Activated B cell treated with CpG ODN at 0.5 μM for 24 hours (primary cell): Measurements from ENCODE around the gene SEL1L3. TPM values are rescaled to one million over a fixed set of nuclear protein-coding genes. Genes with fewer than 3 reads are reported as not detected.
"Not testable (repeated sequence)": the region's sequence is repeated elsewhere in the genome, so short reads cannot be mapped to it uniquely, and the experiment has no call there.

Experiments
- ATAC-seq: fragments of 200-7000 bp; cut with Tn5 transposase; one replicate; pipeline ENCODE4 v1.10.0; 2021; ENCODE audit warnings: low read depth, mild to moderate bottlenecking, moderate library complexity
- CTCF ChIA-PET: fragments of 350-600 bp; sonication (Branson Sonifier 250); formaldehyde crosslinking; loops from one replicate; lab custom pipeline; 2021; ENCODE audit warnings: antibody characterized with exemption; lab: Charles Lee
- POLR2A ChIA-PET: fragments of 350-600 bp; sonication (Branson Sonifier 250); formaldehyde crosslinking; loops from one replicate; lab custom pipeline; 2021; ENCODE audit warnings: antibody characterized with exemption; lab: Charles Lee
- DNase-seq: peaks from one replicate; pipeline ENCODE4 v3.0.0; 2022
- H3K27ac Mint-ChIP-seq: one replicate; pipeline ENCODE4 v1.8.0; 2020; ENCODE audit warnings: mixed read lengths
- H3K27me3 Mint-ChIP-seq: one replicate; pipeline ENCODE4 v1.8.0; 2021; ENCODE audit warnings: mixed read lengths
- H3K36me3 Mint-ChIP-seq: one replicate; pipeline ENCODE4 v1.8.0; 2021; ENCODE audit warnings: low read depth, mixed read lengths
- H3K4me1 Mint-ChIP-seq: one replicate; pipeline ENCODE4 v1.8.0; 2021; ENCODE audit warnings: mixed read lengths
- H3K4me3 Mint-ChIP-seq: one replicate; pipeline ENCODE4 v1.8.0; 2020; ENCODE audit warnings: mild to moderate bottlenecking, mixed read lengths
- H3K9me3 Mint-ChIP-seq: one replicate; pipeline ENCODE4 v1.8.0; 2020; ENCODE audit warnings: mixed read lengths
- intact Hi-C: fragments of 100-400 bp; cut with micrococcal nuclease; formaldehyde crosslinking; loops from one replicate; pipeline ENCODE4 v1.15.1; 2024
- total RNA-seq: library from RNA; stranded (reverse); gene quantifications from 2 replicates; pipeline ENCODE4 v1.2.3, GENCODE V29; 2022
- TF ChIP-seq, protein P1 (sequence below): fragments of 200-600 bp; IDR thresholded peaks from one replicate; pipeline ENCODE4 v1.8.0; 2022; ENCODE audit warnings: antibody characterized with exemption, mild to moderate bottlenecking

SEL1L3 gene
- 102 and 113 TPM in 2 replicates for total RNA-seq

DNA sequence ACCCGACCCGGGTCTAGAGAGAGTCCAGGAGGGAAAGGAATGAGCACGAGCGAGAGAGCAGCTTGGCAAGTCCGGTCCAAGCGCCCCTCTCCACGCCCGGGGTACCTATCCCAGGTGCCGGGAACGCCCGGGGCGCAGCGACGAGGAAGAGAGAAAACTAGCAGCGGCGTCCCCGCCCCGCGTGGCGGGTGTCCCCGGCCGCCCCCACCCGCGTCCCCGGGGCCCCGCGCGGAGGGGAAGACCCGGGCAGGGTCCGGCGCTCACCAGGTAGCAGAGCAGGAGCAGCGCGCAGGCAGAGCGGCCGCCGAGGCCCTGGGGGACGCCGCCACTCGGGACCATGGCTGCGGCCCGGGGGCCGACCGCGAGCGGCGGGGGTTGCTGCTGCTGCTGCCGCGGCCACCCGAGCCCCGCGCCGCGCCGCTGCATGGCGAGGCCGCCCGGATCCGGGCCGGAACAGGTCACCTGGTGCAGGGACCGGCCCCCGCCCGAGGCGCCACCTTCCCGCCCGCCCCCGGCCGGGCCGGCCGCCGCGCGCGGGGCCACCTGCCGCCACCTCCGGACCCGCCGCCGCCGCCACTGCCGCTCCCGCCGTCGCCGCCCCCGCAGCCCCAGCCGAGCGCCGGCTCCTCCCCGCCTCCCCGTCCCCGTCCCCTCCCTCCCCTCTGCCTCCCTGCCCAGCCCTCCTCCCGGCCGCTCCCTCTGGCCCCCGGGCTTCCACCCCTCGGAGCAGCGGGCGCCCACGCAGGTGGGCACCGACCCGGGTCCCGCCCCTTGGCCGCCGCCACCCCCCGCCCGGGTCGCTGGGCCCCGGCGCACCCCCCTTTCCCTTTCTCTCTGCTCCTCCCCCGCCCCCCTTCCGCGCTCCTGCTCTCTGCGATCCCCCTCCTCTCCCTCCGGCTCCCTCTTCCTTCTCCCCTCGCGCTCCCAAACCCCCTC lies at the start of gene SEL1L3:
SEL1L3 (minus strand) TSS at position 578 of the 936 bp plus-strand sequence; CDS start at position 426, 152 bp downstream.
- intact Hi-C loops = loop anchor here (1.0 to 5.0 kb wide), 6 partner anchors 7 to 1130 kb away; partner anchors contain the start of genes RBPJ and ZCCHC4
- peak within 1 kb of the TSS; percentile 99 for H3K27ac Mint-ChIP-seq
- peak; percentile 39 for ATAC-seq

DNA sequence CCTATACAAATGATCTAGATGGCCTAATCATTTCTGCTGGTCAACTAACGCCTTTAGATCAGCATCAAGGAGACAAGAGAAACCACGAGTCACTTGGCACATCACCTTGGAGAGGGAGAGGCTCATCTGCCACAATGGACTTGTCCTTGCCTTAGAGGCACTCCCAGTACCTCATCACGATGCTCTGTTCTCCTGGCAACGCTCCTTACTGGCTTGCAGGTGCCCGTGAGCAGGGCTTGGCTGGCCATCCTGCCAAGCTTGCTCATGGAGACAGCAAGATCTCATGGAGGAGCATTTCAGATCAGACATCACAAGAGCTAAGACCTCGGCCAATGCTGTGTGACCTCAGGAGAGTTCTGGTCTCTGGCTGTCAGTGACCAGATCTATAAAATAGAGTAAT lies 48.6 kb upstream of the SEL1L3 start:
- ChIA-PET POLR2A (interaction anchor here (0.6 to 5.9 kb wide), 6 partner anchors 32 to 141 kb away, joined by 4 to 116 read pairs (median 52); no protein-coding TSS in a partner anchor), CTCF (interaction anchor here (1.2 kb wide), 1 partner anchor 41 kb away, joined by 3 read pairs; no protein-coding TSS in a partner anchor)
- no peak overlapping the region for H3K27ac Mint-ChIP-seq
- H3K36me3 Mint-ChIP-seq = peaks cover 12% of the 10 kb centered on the region
- TF ChIP-seq, protein P1, sequence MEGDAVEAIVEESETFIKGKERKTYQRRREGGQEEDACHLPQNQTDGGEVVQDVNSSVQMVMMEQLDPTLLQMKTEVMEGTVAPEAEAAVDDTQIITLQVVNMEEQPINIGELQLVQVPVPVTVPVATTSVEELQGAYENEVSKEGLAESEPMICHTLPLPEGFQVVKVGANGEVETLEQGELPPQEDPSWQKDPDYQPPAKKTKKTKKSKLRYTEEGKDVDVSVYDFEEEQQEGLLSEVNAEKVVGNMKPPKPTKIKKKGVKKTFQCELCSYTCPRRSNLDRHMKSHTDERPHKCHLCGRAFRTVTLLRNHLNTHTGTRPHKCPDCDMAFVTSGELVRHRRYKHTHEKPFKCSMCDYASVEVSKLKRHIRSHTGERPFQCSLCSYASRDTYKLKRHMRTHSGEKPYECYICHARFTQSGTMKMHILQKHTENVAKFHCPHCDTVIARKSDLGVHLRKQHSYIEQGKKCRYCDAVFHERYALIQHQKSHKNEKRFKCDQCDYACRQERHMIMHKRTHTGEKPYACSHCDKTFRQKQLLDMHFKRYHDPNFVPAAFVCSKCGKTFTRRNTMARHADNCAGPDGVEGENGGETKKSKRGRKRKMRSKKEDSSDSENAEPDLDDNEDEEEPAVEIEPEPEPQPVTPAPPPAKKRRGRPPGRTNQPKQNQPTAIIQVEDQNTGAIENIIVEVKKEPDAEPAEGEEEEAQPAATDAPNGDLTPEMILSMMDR = no peak
- no peak for DNase-seq
- H3K9me3 Mint-ChIP-seq = no peaks in the 10 kb centered on the region
- H3K27me3 Mint-ChIP-seq = no peaks in the 10 kb centered on the region
- intact Hi-C loops = loop anchor here (5.0 to 10.0 kb wide), 3 partner anchors 671 to 1083 kb away; partner anchors contain the start of genes PI4K2B and TBC1D19
- peaks cover 50% of the 10 kb centered on the region for H3K4me1 Mint-ChIP-seq
- no peak overlapping the region for H3K4me3 Mint-ChIP-seq
- ATAC-seq = no peak

More for the DNA sequence above, at the start of gene SEL1L3:
- TF ChIP-seq, protein P1 = no peak
- H3K9me3 Mint-ChIP-seq = no peaks in the 10 kb centered on the region
- H3K4me1 Mint-ChIP-seq = peaks cover 84% of the 10 kb centered on the region
- ChIA-PET POLR2A (interaction anchor here (0.7 to 4.1 kb wide), 11 partner anchors 7 to 50 kb away, joined by 3 to 58 read pairs (median 9); partner anchors contain the start of gene SMIM20), CTCF (interaction anchor here (1.4 to 1.7 kb wide), 3 partner anchors 11 to 51 kb away, joined by 3 to 8 read pairs (median 4); partner anchors contain the start of gene SMIM20)
- peak within 1 kb of the TSS; percentile 98 for H3K4me3 Mint-ChIP-seq
- peaks cover 21% of the 10 kb centered on the region for H3K36me3 Mint-ChIP-seq
- H3K27me3 Mint-ChIP-seq = no peaks in the 10 kb centered on the region
- DNase-seq = peak; percentile 68

DNA sequence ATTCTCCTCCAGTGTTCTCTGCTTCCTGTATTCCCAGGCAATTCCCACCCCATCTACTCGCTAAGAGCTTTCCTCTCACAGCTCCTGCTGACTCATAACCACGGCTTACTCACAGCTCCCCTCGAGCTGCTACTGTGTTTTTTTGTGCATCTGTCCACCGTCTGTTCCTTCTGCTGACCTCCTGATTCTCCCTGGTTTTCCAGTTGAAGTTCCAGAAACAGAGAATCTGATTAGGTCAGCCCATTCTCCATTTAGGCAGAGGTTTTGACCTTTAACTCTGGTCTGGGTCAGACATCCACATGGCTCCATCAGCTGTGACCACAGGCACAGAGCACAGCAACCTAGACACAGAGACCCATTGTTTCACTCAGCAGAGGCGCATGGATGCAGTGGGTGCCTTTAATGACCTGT lies 45.7 kb upstream of the SEL1L3 start:
- Mint-ChIP-seq H3K9me3 (no peaks in the 10 kb centered on the region), H3K4me3 (no peak overlapping the region), H3K4me1 (peaks cover 61% of the 10 kb centered on the region), H3K36me3 (peaks cover 4% of the 10 kb centered on the region), H3K27me3 (no peaks in the 10 kb centered on the region), H3K27ac (no peak overlapping the region)
- DNase-seq (no peak), ATAC-seq (no peak)
- ChIA-PET POLR2A (no interaction called here), CTCF (interaction anchor here (2.6 kb wide), 1 partner anchor 66 kb away, joined by 8 read pairs; no protein-coding TSS in a partner anchor)
- TF ChIP-seq, protein P1 = no peak
- intact Hi-C loops = no loop called here

DNA sequence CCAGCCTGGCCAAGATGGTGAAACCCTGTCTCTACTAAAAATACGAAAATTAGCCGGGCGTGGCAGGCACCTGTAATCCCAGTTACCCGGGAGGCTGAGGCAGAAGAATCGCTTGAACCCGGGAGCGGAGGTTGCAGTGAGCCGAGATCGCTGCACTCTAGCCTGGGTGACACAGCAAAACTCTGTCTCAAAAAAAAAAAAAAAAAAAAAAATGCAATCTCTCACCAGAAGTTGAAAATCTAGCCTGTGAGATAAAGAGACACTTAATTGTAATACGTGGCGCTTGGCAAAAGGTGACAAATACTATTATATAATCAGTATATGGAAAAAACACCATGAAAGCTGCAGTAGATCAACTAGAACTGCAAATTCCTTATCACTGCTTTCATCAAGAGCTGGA lies 43.3 kb upstream of the SEL1L3 start:
- peaks cover 50% of the 10 kb centered on the region for H3K4me1 Mint-ChIP-seq
- peak overlapping the region; percentile 75 for H3K27ac Mint-ChIP-seq
- H3K27me3 Mint-ChIP-seq, H3K9me3 Mint-ChIP-seq, intact Hi-C loops, ATAC-seq, DNase-seq, H3K36me3 Mint-ChIP-seq, H3K4me3 Mint-ChIP-seq: not testable (repeated sequence)
- POLR2A ChIA-PET = interaction anchor here (0.9 to 2.9 kb wide), 4 partner anchors 7 to 44 kb away, joined by 3 to 33 read pairs (median 6); partner anchors contain the start of gene SMIM20
- CTCF ChIA-PET = interaction anchor here (1.8 kb wide), 1 partner anchor 64 kb away, joined by 5 read pairs; no protein-coding TSS in a partner anchor

DNA sequence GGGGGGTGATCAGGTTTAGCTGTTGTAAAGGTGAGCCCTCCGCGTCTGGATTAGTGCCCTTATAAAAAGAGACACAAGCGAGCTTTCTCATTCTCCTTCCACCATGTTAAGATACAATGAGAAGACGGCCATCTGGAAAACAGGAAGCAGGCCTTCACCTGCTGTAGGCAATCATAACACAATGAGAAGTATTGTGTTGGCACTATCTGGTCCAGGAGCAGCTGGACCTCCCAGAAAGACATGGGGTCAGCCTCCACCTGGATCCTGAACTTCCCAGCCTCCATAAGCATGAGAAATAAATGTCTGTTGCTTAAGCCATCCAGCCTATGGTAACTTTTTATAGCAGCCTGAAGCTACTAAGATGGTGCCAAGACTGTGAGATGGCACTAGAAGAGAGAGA lies 42.6 kb upstream of the SEL1L3 start:
- H3K27me3 Mint-ChIP-seq = no peaks in the 10 kb centered on the region
- no peak for ATAC-seq
- DNase-seq = no peak
- POLR2A ChIA-PET = interaction anchor here (0.7 to 2.9 kb wide), 7 partner anchors 8 to 50 kb away, joined by 3 to 33 read pairs (median 4); partner anchors contain the start of gene SMIM20
- H3K4me3 Mint-ChIP-seq = no peak overlapping the region
- H3K9me3 Mint-ChIP-seq = no peaks in the 10 kb centered on the region
- CTCF ChIA-PET = interaction anchor here (1.8 to 2.0 kb wide), 2 partner anchors 8 to 63 kb away, joined by 4 to 5 read pairs; partner anchors contain the start of gene SMIM20
- H3K27ac Mint-ChIP-seq = peak overlapping the region; percentile 75
- intact Hi-C loops = no loop called here
- H3K4me1 Mint-ChIP-seq = peaks cover 49% of the 10 kb centered on the region
- TF ChIP-seq, protein P1 = no peak
- H3K36me3 Mint-ChIP-seq = no peaks in the 10 kb centered on the region
